ENCODE data around the gene ARHGEF11.
A peak's percentile ranks its signal among the peaks of the same experiment; 100 is the strongest.
"Not testable (repeated sequence)": the region's sequence is repeated elsewhere in the genome, so short reads cannot be mapped to it uniquely, and the experiment has no call there.

Gene ARHGEF11, protein sequence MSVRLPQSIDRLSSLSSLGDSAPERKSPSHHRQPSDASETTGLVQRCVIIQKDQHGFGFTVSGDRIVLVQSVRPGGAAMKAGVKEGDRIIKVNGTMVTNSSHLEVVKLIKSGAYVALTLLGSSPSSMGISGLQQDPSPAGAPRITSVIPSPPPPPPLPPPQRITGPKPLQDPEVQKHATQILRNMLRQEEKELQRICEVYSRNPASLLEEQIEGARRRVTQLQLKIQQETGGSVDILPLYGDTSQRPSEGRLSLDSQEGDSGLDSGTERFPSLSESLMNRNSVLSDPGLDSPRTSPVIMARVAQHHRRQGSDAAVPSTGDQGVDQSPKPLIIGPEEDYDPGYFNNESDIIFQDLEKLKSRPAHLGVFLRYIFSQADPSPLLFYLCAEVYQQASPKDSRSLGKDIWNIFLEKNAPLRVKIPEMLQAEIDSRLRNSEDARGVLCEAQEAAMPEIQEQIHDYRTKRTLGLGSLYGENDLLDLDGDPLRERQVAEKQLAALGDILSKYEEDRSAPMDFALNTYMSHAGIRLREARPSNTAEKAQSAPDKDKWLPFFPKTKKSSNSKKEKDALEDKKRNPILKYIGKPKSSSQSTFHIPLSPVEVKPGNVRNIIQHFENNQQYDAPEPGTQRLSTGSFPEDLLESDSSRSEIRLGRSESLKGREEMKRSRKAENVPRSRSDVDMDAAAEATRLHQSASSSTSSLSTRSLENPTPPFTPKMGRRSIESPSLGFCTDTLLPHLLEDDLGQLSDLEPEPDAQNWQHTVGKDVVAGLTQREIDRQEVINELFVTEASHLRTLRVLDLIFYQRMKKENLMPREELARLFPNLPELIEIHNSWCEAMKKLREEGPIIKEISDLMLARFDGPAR (N-terminal part only)

DNA sequence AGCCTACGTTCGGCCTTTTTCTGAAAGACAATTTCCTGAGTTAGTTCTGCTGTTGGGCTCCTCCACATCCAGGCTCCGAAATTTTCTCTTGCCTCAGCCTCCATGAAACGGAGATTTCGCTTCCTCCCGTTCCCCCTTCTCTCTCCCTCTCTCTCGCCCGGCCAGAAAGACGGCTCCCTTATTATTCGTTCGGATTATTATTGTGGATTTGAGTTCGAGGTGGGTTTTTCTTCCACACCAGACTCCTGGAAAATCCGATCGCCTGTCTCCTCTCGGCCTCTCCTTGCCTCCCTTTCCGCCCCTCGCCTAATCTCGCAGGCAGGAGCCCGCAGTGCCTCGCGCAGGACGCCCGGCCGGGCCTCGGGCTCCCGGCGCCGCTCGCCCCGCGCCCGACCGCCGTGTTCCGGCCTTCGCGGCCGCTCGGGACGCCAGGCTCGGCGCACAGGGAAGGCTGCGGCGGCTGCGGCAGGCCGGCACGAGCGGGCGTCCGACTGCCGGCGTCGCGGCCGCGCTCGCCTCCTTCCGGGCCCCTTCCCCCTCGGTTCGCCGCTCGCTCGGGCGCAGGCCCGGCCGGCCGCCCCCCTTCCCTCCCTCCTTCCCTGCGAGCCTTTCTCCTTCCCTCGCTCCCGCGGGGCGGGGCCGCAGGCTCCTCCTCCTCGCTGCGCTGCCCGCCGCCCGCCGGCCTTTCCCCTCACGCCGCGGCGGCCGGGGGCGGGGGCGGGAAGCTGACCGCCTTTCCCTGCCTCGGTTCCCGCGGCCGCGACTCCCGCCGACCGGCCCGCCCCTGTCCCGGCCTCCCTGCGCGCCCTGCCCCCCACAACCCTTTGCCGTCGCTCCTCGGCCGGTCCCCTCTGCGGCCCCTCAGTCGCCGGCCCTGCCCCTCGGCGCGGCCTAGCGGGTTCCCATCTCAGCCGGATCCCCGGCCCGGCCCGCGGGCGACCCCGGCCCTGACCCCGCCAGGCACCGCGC is at the start of gene ARHGEF11:
ARHGEF11 (minus strand) TSS at position 493 of the 969 bp plus-strand sequence. CDS start 1,412 bp downstream, outside the sequence.
- DNase-seq, result peak; percentile 68

DNA sequence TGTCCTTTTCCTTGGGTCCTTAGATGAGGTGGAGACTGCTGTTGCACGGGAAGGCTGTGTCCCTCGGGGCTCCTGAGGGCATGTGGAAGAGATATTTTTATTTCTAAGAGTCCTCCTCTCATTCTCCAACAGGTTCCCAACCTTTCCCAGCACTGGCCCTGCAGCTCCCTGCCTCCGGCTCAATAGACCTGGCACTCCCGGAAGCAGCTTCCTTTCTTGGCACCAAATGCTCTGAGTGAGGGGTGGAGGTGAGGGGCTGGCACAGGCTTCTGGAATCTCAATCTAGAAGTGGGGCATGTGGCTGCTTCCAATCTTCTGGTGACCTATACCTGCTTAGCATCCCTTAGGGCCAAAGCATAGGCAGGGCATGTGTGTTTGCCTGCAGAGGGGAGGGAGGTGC is 49.5 kb upstream of the ARHGEF11 start:
- DNase-seq, result no peak

DNA sequence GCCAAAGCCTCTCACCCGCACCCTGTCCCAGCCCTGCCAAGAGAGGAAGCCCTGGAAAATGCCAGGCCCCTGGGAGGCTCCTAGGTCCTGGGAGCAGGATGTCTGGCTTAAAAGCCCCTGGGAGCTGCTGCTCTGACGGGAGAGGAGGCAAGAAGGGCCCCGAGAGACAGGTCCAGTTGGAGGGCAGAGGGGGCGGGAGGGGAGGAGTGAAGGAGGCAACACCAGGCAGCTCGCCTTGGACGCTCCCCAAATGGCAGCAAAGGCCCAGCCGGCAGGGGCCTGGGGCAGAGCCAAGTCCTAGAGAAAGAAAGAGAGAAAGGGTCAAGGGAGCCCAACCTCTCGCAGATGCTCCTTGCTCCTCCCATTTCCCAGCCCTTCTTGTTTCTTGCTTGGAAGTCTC is 47.3 kb upstream of the ARHGEF11 start:
- no peak for DNase-seq

DNA sequence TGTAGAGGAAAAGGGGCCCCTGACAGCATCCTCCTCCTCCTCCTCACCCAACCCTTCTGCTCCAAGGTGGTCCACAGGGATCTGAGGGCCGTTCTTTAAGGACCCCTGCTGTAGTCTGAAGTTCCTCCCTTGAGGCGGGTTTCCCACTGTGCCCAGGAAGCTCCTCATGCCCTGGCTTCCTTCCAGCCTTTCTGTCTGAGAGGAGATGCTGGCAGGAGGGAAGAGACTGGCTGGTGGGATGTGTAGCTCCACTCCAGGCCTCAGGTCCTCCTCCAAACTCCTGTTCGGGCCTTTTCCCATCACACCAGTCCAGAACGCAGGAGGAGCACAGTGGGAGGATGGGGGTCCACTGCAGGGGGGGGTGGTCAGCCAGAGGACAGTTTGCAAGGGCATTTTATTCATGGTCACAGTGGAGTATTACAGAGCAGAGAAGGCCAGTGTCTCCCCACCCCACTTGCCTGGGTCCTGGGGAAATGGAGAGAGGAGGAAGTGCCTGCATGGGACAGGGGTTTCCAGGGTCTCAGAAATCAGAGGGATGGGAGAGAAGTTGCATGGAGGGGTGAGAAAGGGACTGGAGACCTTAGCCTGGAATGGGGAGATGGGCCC is 46.2 kb upstream of the ARHGEF11 start:
- DNase-seq, result no peak

DNA sequence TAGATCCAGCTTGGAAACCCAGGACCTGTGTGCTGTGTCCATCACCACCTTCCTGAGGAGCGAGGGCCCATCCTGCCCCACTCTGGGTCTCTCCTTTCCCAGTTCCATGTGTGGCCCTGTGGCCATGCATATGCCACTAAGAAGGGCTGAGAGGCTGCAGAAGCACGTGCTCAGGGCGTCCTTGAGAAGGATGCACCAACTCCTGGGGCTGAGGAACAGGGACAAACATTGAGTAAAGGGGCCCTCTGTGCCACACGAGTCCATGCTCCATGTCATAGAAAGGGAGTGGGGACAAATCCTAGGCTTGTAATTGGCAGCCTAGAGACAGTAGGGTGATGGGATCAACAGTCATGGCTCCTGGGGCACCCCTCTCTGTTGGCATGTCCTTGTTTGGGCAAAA is 45.6 kb upstream of the ARHGEF11 start:
- no peak for DNase-seq

DNA sequence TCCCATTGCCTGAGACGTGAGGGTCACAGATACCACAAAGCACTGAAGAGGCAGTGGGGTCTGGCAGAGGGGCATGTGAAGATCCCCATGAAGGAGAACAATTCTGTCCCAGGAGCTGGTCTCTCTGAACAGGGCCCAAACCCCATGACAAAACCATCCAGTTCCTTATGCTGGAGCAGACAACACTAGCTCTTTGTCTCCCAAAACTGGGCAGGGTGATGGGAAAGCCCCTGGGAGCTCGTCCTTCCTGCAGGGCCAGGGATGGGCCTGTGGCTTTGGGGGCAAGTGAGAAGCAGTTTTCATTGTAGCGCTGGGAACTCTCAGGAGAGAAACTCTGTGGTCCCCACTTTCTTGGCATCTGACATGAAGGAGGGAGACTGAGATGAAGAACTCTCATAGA is 45.2 kb upstream of the ARHGEF11 start:
- no peak for DNase-seq

DNA sequence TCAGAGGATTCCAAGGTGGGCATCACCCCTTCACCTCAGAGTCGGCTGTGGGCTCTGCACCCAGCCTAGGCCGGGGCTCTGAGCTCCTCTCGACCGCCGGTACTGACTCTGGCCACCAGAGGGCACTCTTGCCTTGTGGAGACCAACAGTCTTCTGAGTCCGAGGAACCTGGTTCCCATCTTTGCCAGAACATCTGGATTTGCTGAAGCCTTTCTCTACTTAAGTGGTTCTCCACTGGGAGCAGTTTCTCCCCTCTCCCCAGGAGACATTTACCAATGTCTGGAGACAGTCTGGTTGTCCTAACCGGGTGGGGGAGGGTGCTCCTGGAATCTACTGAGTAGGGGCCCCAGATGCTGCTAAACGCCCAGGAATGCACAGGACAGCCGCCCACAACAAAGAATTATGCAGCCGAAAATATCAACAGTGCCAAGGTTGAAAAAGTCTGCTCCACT is 44.7 kb upstream of the ARHGEF11 start:
- DNase-seq, result peak; percentile 57

DNA sequence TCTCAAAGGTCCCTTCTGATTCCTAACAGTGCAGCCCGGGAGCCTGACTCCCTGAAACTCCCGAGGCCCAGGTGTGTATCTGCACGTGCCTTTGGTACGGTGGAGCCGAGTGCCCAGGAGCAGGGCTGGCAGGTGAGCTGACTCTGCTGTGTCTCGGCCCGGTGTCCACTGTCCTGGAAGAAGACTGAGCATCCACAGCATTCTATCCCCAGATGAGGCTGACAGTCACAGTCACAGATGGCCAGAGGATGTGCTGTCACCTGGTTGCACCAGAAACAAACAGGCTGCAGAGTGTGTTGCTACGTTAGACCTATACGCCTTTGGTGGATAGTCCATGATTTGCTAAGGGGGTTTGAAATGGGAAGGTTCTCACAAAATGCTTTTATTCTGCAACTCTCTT is 44.2 kb upstream of the ARHGEF11 start:
- no peak for DNase-seq

DNA sequence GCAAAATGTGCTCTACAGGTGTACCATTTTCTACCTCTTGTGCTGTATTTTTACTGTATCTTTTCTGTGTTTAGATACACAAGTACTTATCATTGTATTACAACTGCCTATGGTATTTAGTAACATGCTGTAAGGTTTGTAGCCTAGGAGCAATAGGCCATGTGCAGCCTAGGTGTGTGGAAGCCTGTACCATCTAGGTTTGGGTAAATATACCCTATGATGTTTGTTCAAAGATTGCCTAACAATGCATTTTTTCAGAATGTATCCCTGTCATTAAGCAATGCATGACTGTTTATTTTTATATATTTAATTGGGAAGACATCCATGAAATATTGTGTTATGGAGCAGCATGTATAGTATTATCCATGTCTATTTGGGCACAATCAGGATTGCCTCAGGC is 43.1 kb upstream of the ARHGEF11 start:
- no peak for DNase-seq

DNA sequence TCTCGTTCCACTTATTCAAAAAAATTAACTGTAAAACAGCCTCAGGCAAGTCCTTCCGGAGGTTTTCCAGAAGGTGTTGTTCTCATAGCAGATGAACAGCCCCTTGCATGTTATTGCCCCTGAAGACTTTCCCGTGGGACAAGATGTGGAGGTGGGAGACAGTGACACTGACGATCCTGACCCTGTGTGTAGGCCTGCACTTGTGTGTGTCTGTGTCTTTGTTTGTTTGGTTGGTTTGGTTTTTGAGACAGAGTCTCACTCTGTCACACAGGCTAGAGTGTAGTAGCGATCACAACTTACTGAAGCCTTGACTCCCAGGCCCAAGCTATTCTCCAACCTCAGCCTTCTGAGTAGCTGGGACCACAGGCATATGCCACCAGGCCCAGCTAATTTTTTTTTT is 41.5 kb upstream of the ARHGEF11 start:
- no peak for DNase-seq

DNA sequence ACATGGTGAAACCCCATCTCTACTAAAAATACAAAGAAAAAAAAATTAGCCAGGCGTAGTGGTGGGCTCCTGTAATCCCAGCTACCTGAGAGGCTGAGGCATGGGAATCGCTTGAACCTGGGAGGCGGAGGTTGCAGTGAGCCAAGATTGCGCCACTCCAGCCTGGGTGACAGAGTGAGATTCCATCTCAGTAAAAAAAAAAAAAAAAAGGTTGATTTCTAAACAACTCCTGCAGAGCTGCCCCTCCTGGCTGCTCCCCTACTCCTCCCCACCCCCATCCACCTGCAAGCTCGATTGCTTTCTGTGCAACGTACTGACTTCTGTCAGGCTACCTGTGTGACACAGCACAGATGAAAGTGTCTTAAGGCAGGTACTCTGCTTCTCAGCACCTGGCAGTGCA is 40.8 kb upstream of the ARHGEF11 start:
- DNase-seq, result no peak

DNA sequence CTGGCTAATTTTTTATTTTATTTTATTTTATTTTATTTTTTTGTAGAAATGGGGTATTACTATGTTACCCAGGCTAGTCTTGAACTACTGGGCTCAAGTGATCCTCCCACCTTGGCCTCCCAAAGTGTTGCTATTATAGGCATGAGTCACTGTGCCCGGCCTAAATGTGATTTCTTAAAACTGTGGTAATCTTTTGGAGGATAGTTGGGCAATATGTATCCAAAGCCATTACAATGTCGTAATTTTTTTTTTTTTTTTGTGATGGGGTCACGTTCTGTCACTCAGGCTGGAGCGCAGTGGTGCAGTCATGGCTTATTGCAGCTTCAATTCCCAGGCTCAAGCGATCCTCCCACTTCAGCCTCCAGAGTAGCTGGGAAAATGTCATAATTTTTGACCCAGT is 39.9 kb upstream of the ARHGEF11 start:
- no peak for DNase-seq

DNA sequence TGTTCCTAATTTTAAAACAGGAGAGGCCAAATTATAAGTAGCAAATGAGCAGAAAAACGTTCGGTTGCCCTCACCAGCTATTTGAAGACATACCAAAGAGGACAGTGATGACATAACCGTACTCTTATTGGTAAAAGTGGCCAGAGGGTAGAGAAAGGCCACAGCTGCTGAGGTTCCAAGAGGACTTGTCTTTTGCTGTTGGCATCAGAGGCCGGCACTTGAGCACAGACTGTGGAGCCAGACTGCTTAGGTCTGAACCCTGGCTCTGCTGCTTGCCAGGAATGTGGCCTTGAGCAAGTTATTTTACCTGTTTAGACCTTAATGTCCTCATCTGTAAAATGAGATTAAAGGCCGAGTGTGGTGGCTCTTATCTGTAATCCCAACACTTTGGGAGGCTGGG is 39.2 kb upstream of the ARHGEF11 start:
- no peak for DNase-seq

DNA sequence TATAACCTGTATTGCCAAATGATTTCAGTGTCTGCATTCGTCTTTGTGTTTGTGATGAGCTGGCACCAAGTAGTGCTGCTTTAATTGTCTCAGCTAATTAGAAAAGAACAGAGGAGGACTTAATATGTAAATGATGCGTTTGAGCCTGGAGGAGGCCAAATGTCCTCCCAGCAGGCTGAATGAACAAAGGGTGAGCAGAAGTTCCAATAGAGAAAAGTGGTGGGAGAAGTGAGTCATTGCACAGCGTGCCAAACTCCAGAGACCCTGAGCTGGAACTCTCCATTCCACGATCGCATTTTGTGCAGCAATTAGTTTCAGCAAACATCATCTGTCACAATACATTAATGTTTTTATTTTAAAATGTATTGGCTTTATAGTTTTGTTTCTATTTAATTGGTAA is 36.2 kb upstream of the ARHGEF11 start:
- DNase-seq, result no peak

DNA sequence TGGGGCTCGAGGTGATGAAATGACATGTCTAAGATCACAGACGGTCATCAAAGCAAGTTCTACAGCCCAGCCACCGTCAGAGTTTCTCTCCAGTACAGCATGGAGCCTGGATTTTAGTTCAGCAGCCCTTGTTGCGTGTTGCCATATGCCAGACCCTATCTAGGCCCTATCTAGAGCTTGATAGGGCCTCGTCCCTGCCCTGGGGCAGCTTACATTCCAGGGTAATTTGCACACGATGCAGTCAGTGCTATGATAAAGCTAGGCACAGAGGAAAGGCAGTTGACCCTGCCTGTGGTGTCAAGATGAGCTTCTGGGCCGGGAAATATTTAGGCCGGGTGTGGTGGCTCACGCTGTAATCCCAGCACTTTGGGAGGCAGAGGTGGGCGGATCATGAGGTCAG is 35.2 kb upstream of the ARHGEF11 start:
- DNase-seq, result no peak

DNA sequence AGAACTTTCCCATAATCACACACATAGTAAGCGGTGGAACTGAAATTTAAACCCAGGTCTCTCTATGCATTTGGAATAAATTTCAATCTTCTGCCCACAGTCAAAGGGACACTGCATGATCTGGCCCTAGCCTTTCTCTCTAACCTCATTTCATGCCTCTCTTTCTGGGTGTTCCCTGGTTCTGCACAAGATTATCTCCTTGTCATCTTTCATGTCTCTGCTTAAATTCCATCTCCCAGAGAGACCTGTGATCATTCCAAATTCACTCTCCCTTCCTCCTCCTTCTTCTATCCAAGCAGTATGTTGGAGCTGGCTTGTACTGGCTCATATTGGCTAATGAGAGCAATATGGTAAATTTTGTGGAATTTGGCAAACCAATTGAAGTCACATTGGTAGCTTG is 31.9 kb upstream of the ARHGEF11 start:
- DNase-seq, result no peak

DNA sequence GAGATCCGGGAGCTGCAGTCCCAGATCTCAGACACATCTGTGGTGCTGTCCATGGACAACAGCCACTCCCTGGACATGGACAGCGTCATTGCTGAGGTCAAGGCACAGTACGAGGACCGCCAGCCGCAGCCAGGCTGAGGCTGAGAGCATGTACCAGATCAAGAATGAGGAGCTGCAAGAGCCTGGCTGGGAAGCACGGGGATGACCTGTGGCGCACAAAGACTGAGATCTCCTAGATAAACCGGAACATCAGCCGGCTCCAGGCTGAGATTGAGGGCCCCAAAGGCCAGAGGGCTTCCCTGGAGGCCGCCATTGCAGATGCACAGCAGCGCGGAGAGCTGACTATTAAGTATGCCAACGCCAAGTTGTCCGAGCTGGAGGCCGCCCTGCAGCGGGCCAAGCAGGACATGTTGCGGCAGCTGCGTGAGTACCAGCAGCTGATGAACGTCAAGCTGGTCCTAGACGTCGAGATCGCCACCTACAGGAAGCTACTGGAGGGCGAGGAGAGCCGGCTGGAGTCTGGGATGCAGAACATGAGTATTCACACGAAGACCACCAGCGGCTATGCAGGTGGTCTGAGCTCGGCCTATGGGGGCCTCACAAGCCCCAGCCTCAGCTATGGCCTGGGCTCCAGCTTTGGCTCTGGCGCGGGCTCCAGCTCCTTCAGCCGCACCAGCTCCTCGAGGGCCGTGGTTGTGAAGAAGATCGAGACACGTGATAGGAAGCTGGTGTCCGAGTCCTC is 28.6 kb upstream of the ARHGEF11 start:
- DNase-seq, result no peak

DNA sequence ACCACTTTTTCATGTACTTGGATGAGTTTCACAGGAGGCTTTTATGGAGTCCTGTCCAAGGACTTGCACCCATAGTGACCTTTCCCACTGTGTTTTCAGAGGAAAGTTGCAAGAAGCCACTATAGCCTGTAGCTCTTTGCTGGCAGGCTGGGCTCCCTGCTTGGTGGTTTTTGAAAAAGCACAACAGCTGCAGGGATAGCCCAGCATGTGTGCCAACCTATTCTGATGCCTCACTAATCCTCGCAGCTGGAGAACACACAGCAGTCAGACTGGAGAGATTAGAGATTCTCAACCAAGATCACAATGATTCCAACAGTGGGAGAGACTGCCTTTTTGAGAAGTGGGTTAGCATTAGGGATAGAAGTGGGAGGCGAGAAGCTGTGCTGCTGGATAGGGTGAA is 24.1 kb upstream of the ARHGEF11 start:
- DNase-seq, result no peak

DNA sequence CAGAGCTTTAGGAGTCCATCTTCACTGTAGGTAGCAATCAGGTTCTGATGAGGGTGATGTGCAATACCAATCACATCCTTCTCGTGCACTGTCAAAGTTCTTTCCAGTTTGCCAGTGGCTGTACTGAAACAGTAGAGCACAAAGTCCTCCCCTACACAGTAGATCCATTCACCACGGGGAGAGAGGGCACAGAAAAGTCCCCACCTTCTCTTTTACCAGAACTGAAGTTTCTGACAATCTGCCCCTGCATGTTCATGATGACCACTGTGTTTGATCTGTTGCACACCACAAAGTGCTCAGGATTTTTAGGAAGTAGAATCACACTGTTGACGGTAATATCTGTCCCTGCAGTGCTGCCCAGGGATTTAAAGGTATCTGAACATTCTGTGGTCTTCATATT is 13.7 kb upstream of the ARHGEF11 start:
- not testable (repeated sequence) for DNase-seq

DNA sequence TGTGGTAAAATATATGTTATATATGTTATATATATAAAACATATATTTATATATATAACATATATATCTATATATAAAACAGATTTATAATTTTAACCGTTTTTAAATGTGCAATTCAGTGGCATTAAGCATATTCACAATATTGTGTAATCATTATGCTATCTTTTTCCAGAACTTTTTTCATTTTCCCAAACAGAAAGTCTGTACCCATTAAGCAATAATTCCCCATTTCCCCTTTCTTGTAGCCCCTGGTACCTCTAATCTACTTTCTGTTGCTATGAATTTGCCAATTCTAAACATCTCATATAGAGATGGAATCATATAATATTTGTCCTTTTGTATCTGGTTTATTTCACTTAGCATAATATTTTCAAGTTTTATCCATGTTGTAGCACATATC is 10.7 kb upstream of the ARHGEF11 start:
- DNase-seq, result no peak

DNA sequence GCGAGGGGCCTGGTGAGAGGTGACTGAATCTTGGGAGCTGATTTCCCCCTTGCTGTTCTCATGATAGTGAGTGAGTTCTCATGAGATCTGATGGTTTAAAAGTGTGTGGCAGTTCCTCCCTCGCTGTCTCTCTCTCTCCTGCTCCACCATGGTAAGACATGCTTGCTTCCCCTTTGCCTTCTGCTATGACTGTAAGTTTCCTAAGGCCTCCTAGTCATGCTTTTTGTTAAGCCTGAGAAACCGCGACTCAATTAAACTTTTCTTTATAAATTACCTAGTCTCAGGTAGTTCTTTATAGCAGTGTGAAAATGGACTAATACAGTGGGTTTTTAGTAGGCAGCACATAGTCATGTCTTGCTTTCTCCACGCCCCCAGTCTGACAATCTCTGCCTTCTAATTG is 10.2 kb upstream of the ARHGEF11 start:
- DNase-seq, result not testable (repeated sequence)

DNA sequence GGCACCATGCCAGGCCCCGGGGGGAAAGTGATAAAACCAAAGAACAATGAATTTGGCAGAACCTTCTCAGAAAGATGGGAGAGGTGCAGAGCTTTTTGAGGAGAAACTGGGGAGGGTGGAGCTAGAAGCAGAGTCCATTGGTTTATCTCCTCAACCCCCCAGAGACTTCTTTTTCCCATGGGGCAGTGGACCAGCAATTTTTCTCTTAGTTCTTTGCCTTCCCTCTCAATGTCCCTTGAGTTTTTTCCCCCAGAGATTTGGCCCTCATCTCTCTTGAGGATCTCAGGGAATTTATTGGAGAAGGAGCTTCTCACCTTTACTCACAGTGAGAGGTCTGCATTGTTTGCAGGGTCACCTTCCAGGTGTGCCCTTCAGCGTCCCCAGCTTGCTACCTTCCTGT is 5.3 kb upstream of the ARHGEF11 start:
- no peak for DNase-seq

All from GOT3 (cell line).